ENCODE data around the gene ALPI. TPM values are rescaled to one million over a fixed set of nuclear protein-coding genes. Genes with fewer than 3 reads are reported as not detected.
"Not testable (repeated sequence)": the region's sequence is repeated elsewhere in the genome, so short reads cannot be mapped to it uniquely, and the experiment has no call there.

Gene ALPI
- not detected for total RNA-seq
- polyA plus RNA-seq: not detected
- long read RNA-seq, donor 1: 0 reads
- long read RNA-seq, donor 2: 0 reads
- long read RNA-seq, donor 3: 0 reads
- long read RNA-seq, donor 4: 0 reads
- long read RNA-seq, donor 5: 0 reads
- long read RNA-seq, donor 6: 0 reads
- long read RNA-seq, donor 7: 0 reads
- long read RNA-seq, donor 8: 0 reads
- long read RNA-seq, donor 9: 0 reads
- long read RNA-seq, donor 10: 0 reads

DNA sequence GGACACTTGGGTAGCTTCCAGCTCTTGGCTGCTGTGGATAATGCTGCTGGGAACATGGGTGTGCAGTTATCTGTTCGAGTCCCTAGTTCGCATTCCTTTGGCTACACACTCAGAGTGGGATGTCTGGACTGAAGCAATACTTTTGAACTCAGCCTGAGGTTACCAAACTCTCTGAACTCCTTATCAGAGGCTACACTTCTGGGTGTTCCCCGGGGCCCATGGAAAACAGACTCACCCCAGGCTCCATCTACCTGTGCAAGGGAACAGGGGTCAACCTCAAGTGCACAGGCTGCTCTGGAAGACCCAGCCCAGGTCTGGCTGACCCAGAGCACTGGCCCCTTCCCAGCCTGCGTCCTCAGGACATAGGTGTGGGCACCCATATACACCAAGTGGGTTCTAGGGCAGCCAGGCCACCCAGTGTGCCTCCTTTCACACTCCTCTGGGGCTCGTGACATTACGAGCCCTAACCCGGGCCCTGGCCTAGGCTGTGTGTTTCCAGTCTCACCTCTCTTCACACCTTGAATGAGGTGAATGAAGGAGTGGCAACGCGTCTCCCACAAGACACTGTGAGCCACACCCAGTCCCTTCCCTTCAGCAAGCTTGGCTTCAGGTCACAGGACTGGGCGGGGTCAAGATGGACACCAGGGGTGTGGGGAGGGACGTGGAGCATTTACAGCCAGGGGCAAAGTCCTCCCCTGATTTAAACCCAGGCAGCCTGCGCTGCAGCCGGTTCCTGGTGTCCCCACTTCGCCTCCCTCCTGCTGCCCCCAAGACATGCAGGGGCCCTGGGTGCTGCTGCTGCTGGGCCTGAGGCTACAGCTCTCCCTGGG lies at the start of gene ALPI:
TSS of gene ALPI (plus strand) at position 728 of the 830 bp plus-strand sequence. CDS start at position 775, 47 bp downstream.
- H3K27ac ChIP-seq: no peak within 1 kb of the TSS
- no peaks in the 10 kb centered on the region for H3K36me3 ChIP-seq (replicated peaks in 1 of 2)
- intact Hi-C loops (cut with DNase I): no loop called here
- no peaks in the 10 kb centered on the region for H3K4me1 ChIP-seq (replicated peaks in 1 of 2)
- TF ChIP-seq CTCF (IDR thresholded peaks at IDR 0.05): no peak
- TF ChIP-seq POLR2A (IDR thresholded peaks at IDR 0.05): no peak
- H3K4me3 ChIP-seq: no peak within 1 kb of the TSS
- no peaks in the 10 kb centered on the region for H3K9me3 ChIP-seq (replicated peaks in 1 of 3)
- DNase-seq: peak in 1 of 7 donors; percentile 21
- 84 to 96% (median 89%) methylated on average over 12 to 14 of the region's 14 CpGs for WGBS, 4 donors
- peaks cover 18% of the 10 kb centered on the region for H3K27me3 ChIP-seq

- intact Hi-C loops (cut with DNase I): no loop called here
- no peak within 1 kb of the TSS for H3K4me3 ChIP-seq
- no peaks in the 10 kb centered on the region for H3K36me3 ChIP-seq (replicated peaks in 1 of 2)
- no peaks in the 10 kb centered on the region for H3K9me3 ChIP-seq (replicated peaks in 1 of 3)
- TF ChIP-seq CTCF (IDR thresholded peaks at IDR 0.05) (no peak), POLR2A (IDR thresholded peaks at IDR 0.05) (no peak)
- 90 to 96% (median 92%) methylated on average over 6 to 17 of the region's 17 CpGs for WGBS, 4 donors
- no peak within 1 kb of the TSS for H3K27ac ChIP-seq
- no peaks in the 10 kb centered on the region for H3K27me3 ChIP-seq
- H3K4me1 ChIP-seq (replicated peaks in 1 of 2): no peaks in the 10 kb centered on the region
- DNase-seq: no peak
Measured at GRCh38 chr2:232406556-232407310, 49.2 kb upstream of the ALPI start, which contains the start of gene ALPG. TSS of gene ALPG (plus strand) at chr2:232406844. CDS start at chr2:232406895, 51 bp downstream.

DNA sequence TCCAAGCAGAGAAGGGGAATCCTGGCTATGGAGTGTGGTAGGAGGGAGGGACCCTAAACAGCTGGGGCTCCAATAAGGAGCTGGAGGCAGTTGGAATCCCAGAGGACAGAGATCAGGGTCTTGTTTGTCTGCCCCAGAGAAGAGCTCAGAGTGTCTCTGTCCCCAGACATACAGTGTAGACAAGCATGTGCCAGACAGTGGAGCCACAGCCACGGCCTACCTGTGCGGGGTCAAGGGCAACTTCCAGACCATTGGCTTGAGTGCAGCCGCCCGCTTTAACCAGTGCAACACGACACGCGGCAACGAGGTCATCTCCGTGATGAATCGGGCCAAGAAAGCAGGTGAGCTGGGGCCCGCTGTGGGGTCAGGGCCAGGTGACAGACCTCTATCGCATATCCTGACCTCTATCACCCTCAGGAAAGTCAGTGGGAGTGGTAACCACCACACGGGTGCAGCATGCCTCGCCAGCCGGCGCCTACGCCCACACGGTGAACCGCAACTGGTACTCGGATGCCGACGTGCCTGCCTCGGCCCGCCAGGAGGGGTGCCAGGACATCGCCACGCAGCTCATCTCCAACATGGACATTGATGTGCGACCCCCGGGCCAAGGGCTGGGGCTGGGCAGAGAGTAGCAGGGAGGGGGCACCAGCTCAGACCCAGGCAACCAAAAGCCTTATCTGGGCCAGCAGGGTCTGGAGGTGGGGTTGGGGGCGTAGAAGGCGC lies 48.4 kb upstream of the ALPI start:
- H3K4me3 ChIP-seq; H3K4me1 ChIP-seq (replicated peaks in 1 of 2); H3K27me3 ChIP-seq; H3K27ac ChIP-seq; H3K9me3 ChIP-seq (replicated peaks in 1 of 3); intact Hi-C loops (cut with DNase I); DNase-seq; H3K36me3 ChIP-seq (replicated peaks in 1 of 2): not testable (repeated sequence)
- 88 to 100% (median 90%) methylated on average over 11 to 30 of the region's 30 CpGs for WGBS, 4 donors

DNA sequence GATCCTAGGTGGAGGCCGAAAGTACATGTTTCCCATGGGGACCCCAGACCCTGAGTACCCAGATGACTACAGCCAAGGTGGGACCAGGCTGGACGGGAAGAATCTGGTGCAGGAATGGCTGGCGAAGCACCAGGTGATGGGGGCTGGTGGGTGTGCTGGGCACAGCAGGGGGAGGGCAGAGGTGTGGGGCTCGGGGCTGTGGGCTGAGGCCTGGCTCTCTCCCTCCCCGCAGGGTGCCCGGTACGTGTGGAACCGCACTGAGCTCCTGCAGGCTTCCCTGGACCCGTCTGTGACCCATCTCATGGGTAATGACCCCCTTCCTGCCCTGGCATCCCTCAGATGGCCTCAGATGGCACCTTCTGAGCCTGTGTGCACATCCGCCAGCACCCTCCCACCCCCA lies 47.7 kb upstream of the ALPI start:
- intact Hi-C loops (cut with DNase I); H3K27ac ChIP-seq; H3K36me3 ChIP-seq (replicated peaks in 1 of 2); H3K4me3 ChIP-seq; H3K4me1 ChIP-seq (replicated peaks in 1 of 2); H3K9me3 ChIP-seq (replicated peaks in 1 of 3); DNase-seq; H3K27me3 ChIP-seq: not testable (repeated sequence)
- WGBS, 4 donors: 71 to 92% (median 89%) methylated on average over 1 to 10 of the region's 10 CpGs; no CpG with 5 or more reads in 1 of the 4 donors

DNA sequence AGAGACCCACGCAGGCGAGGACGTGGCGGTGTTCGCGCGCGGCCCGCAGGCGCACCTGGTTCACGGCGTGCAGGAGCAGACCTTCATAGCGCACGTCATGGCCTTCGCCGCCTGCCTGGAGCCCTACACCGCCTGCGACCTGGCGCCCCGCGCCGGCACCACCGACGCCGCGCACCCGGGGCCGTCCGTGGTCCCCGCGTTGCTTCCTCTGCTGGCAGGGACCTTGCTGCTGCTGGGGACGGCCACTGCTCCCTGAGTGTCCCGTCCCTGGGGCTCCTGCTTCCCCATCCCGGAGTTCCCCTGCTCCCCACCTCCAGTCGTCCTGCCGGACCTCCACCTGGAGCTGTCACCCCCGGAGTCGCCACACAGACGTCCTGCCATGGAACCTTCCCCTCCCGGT lies 46.3 kb upstream of the ALPI start:
- H3K36me3 ChIP-seq (replicated peaks in 1 of 2); H3K4me1 ChIP-seq (replicated peaks in 1 of 2); H3K9me3 ChIP-seq (replicated peaks in 1 of 3); DNase-seq; intact Hi-C loops (cut with DNase I); H3K27me3 ChIP-seq; H3K27ac ChIP-seq; H3K4me3 ChIP-seq: not testable (repeated sequence)
- WGBS, 4 donors: 26 to 58% (median 39%) methylated on average over 9 to 38 of the region's 40 CpGs
